AG08395 (cell line): Measurements from ENCODE around the gene ARIH1.

Experiments used
- DNase-seq: peaks from one replicate; pipeline ENCODE4 v3.0.0; 2012; ENCODE audit warnings: mixed read lengths, low spot score

ARIH1 gene

GRCh38 chr15:72540606-72541237, 66.6 kb downstream of the ARIH1 start:
- no peak for DNase-seq

GRCh38 chr15:72541674-72542073, 67.5 kb downstream of the ARIH1 start:
- DNase-seq, result no peak

GRCh38 chr15:72545156-72545555, 71.0 kb downstream of the ARIH1 start:
- no peak for DNase-seq

- DNase-seq, result no peak
Measured at GRCh38 chr15:72554471-72555425, 80.6 kb downstream of the ARIH1 start.

GRCh38 chr15:72559781-72560180, 85.7 kb downstream of the ARIH1 start:
- no peak for DNase-seq

DNA sequence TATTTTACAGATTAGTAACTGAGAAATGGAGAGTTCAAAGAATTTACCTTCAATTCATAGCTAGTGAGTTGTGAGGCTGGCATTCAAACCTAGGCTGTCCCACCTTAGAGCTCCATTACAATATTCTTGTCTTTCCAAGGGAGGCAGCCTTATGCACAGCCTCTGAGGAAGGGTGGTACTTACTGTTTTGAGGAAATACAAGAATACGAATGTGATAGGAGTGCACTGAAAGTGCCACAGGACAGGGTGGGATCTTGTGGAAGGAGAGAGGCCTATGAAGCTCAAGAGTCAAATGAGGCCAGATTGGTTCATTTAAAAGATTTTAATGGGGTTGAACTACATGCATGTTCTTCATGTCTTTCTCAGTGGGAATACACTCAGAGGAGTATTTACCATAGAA, 86.3 kb downstream of the ARIH1 start:
- DNase-seq, result no peak

GRCh38 chr15:72562386-72562785, 88.3 kb downstream of the ARIH1 start:
- DNase-seq, result no peak

DNA sequence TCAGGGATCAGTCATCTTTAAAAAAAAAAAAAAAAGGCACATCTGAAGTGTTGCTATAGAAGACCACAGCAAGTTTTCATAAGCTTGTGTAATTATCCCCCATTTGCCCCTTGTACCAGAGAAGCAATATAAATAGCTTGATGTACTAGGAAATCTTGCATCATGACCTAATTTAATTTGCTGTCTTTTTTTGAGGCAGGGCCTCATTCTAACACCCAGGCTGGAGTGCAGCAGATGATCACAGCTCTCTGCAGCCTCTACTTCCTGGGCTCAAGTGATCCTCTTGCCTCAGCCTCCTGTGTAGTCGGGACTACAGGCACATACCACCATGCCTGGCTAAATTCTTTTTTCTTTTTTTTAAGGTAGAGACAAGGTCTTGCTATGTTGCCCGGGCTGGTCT, 88.7 kb downstream of the ARIH1 start:
- no peak for DNase-seq

DNA sequence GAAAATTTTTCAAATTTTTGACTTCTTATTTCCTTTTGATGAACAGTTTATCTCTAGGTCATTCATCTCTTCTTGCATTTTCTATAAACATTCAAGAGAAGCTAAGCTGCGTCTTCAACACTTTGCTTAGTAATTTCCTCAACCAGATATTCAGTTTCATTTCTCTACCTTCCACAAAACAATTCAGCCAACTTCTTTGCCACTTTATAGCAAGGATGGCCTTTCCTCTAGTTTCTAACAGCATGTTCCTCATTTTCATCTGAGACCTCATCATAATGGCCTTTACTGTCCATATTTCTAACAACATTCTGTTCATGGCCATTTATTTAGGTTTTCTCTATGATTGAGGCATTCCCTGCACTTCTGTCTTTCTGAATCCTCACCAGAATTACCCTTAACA, 90.0 kb downstream of the ARIH1 start:
- no peak for DNase-seq

DNA sequence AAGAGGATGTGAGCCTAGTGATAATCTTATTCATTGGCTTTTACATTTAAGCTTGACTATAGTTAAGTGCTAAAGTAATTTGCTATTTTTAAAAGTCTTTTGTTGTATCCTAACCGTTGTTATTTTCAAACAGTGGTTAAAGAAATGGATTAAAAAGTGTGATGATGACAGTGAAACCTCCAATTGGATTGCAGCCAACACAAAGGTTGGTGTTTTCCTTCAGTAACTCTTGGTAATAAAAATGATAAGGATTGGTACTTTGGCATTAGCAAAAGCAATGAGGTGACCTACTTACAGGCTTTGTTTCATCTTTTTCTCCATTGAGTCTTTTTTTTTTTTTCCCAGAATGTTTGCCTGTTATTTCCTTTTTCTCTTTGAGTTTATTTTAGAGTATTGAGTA, 92.8 kb downstream of the ARIH1 start:
- DNase-seq, result no peak

DNA sequence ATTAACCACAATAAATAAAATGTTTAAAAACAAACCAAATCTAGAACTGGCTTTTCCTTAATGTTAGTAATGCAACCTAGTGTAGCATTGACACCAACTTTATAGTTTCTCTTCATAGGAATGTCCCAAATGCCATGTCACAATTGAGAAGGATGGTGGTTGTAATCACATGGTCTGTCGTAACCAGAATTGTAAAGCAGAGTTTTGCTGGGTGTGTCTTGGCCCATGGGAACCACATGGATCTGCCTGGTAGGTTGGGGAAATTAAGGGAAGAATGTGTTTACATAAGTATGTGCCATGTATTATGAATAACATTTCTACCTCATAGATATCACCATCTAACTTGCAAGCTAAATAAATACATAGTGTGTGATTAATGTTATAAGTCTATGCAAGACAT, 95.9 kb downstream of the ARIH1 start:
- DNase-seq, result no peak

DNA sequence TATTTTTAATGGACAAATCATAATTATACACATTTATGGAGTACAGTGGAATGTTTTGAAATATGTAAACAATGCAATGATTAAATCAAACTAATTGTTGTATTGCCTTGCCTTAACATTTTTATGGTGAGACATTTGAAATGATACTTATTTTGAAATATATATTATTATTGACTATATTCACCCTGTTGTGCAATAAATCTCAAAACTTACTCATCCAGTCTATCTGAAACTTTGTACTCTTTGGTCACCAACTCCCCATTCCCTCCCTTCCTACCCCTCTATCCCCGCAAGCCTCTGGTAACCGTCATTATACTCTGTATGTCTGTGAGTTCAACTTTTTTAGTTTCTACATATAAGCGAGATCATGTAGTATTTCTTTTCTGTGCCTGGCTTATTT, 105.7 kb downstream of the ARIH1 start:
- DNase-seq, result no peak

DNA sequence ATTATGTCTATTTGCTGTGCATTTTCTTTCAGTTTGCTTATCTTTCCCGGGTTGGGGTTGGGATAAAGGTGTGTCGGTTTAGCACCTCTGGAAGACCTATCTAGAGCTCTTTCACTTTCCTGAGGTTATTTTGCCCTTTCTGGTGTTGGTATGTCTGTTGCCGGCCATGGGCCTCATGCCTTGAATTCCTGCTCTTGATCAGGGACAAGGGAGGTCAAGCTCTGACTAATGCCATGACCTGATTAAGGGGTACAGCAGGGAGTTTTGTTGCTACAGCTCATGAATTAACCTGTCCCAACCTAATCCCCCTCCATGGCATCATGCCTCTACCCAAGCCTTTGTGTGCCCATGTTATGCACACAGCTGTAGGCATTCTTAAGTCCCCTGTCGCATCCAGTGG, 109.9 kb downstream of the ARIH1 start:
- peak; percentile 8 for DNase-seq

DNA sequence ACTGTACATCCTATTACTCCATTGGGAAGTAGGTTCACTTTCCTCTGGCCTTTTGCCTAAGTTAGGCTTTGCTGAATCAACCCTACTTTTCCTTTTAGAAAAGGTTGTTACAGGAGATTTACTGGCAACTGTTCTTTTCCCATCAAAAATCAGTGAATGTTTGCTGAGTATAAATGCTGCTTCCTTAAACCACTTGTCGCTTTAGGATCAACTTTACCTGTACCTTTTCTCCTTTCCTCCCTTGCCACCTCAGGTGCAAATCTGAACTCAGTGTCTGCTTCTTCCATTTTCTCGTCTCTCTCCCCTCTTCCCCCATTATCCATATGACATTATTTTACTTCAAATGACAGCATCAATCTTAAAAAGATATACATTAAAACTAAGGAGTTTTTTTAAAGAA, 110.9 kb downstream of the ARIH1 start:
- DNase-seq, result no peak

DNA sequence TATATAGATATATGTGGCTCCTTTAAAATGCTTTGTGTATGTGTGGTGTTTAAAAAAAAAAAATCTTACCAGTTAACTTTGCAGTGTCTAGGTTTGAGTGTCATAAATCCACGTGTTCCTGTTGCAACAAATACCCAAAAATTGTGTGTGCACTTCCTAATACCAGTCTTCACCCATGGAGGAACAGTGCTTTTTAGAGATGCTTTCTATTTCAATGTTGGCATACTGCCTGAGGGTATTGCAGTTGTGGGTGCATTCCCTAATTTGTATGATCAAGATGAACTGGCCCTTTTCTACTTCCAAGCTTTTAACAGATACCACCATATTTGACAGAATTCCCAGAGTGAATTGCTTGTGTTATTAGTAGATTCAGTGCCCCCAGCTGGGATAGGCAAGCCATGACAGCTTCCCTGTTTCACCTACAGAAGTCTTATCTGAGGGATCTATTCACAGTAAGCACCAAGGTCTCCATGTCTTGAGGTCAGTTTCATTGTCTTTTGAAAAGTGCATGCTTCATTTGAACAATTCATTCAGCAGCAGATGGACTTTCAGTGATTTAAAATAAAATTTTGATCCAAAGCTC, 111.4 kb downstream of the ARIH1 start:
- DNase-seq, result peak; percentile 18

DNA sequence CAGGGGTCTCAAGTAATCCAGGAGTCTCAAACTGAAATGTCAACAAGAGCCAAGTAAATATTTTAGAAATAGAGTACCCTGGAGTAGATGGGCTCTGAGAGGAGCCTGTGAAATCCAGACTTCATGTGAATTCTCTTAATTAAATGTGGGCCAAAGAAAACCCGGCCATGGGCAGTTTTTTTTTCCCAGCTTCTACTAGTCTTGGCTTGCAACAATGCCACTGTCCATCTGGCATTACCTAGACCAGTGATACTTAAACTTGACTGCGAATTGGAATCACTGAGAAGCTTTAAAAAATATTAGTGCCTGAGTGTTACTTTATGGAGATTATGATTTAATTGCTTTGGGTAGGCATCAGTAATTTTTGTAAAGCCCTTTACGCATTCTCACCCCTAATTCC, 114.0 kb downstream of the ARIH1 start:
- DNase-seq, result no peak

GRCh38 chr15:72590427-72590826, 116.3 kb downstream of the ARIH1 start:
- DNase-seq, result no peak

- peak; percentile 24 for DNase-seq
Measured at GRCh38 chr15:72591361-72591760, 117.2 kb downstream of the ARIH1 start.

GRCh38 chr15:72592097-72592496, 118.0 kb downstream of the ARIH1 start:
- DNase-seq, result no peak

DNA sequence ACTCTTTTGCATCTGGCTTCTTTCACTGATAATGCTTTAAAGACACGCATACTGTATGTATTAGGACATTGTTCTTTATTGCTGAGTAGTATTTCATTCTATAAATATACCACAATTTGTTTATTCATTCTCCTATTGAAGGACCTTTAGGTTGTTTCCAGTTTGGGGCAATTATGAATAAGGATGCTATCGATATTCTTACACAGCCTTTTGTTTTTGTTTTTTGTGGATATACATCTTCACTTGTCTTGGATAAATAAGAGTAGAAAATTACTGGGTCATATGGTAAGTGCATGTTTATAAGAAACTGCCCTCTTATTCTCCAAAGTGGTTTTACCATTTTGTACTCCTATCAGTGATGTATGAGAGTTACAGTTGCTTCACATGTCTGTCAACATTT, 118.5 kb downstream of the ARIH1 start:
- DNase-seq, result no peak

DNA sequence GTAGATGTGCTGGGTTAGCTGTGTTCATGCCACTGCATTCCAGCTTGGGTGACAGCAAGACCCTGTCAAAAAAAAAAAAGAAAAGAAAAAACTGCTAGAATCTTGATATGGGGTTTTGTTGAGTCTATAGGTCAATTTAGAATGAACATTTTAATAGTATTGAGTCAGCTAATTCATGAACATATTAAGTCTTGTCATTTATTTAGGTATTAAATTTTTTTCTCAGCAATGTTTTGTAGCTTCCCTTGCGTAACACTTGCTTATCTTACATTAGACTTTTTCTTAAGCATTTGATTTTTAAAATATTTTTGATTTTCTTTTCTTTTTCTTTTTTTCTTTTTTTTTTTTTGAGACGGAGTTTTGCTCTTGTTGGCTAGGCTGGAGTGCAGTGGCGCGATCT, 119.7 kb downstream of the ARIH1 start:
- DNase-seq, result no peak

GRCh38 chr15:72599855-72600464, 125.8 kb downstream of the ARIH1 start:
- peak; percentile 73 for DNase-seq

GRCh38 chr15:72604794-72605193, 130.7 kb downstream of the ARIH1 start:
- DNase-seq, result peak; percentile 16
